Right lobe of liver (tissue), 4 donors: Measurements from ENCODE around the gene FOXC1.

ENCODE experiments used
- POLR2A ChIP-seq: fragments of 450-650 bp; IDR thresholded peaks from one replicate; pipeline ENCODE4 v1.6.1; 2017; ENCODE audit warnings: antibody characterized with exemption, mild to moderate bottlenecking
- TF ChIP-seq, protein P1 (sequence below), 4 donors: fragments of 200-600 bp in 3 of 4; fragments of 450-650 bp in 1 of 4; IDR thresholded peaks; one replicate each; pipeline versions ENCODE4 v1.5.1 to v1.8.0; 2016 to 2022; ENCODE audit warnings: antibody characterized with exemption in 4 of 4, mild to moderate bottlenecking in 2 of 4
- donor health status: DM: no; HTN: no; CAD: no.
- donor health status: DM: no; HTN: no; CAD: no.
- donor health status: DM: no; HTN: yes; CAD: no.

DNA sequence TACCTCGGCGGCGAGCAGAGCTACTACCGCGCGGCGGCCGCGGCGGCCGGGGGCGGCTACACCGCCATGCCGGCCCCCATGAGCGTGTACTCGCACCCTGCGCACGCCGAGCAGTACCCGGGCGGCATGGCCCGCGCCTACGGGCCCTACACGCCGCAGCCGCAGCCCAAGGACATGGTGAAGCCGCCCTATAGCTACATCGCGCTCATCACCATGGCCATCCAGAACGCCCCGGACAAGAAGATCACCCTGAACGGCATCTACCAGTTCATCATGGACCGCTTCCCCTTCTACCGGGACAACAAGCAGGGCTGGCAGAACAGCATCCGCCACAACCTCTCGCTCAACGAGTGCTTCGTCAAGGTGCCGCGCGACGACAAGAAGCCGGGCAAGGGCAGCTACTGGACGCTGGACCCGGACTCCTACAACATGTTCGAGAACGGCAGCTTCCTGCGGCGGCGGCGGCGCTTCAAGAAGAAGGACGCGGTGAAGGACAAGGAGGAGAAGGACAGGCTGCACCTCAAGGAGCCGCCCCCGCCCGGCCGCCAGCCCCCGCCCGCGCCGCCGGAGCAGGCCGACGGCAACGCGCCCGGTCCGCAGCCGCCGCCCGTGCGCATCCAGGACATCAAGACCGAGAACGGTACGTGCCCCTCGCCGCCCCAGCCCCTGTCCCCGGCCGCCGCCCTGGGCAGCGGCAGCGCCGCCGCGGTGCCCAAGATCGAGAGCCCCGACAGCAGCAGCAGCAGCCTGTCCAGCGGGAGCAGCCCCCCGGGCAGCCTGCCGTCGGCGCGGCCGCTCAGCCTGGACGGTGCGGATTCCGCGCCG, 994 bp downstream of the FOXC1 start:
- TF ChIP-seq, protein P1, sequence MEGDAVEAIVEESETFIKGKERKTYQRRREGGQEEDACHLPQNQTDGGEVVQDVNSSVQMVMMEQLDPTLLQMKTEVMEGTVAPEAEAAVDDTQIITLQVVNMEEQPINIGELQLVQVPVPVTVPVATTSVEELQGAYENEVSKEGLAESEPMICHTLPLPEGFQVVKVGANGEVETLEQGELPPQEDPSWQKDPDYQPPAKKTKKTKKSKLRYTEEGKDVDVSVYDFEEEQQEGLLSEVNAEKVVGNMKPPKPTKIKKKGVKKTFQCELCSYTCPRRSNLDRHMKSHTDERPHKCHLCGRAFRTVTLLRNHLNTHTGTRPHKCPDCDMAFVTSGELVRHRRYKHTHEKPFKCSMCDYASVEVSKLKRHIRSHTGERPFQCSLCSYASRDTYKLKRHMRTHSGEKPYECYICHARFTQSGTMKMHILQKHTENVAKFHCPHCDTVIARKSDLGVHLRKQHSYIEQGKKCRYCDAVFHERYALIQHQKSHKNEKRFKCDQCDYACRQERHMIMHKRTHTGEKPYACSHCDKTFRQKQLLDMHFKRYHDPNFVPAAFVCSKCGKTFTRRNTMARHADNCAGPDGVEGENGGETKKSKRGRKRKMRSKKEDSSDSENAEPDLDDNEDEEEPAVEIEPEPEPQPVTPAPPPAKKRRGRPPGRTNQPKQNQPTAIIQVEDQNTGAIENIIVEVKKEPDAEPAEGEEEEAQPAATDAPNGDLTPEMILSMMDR (IDR thresholded peaks at IDR 0.05): no peak
- no peak for TF ChIP-seq POLR2A
